GM10248 (cell line): ENCODE measurements around the gene ARHGAP15.

Experiments
- CTCF ChIA-PET: fragments of 300-600 bp; sonication (Branson Sonifier 250); formaldehyde crosslinking; extraction: SDS; loops from one replicate; lab custom pipeline; 2021; ENCODE audit warnings: antibody characterized with exemption; lab: Yijun Ruan, JAX
- POLR2A ChIA-PET: fragments of 350-650 bp; sonication (Branson Sonifier 250); formaldehyde crosslinking; extraction: SDS; loops from one replicate; lab custom pipeline; 2020; ENCODE audit warnings: antibody characterized with exemption; lab: Yijun Ruan, JAX
- DNase-seq: peaks from one replicate; pipeline ENCODE4 v3.0.0; 2012; ENCODE audit errors: extremely low spot score
- CTCF ChIP-seq: IDR thresholded peaks from 2 replicates; pipeline ENCODE4 v1.5.1; 2012; ENCODE audit warnings: mild to moderate bottlenecking, low read depth; ENCODE audit errors: extremely low read depth, missing control alignments, control extremely low read depth

ARHGAP15 gene

GRCh38 chr2:143334837-143335236 lies 205.6 kb downstream of the ARHGAP15 start:
- no peak for DNase-seq
- no peak for TF ChIP-seq CTCF
- ChIA-PET CTCF (interaction anchor here (1.3 kb wide), 1 partner anchor 13 kb away, joined by 3 read pairs; no protein-coding TSS in a partner anchor), POLR2A (no interaction called here)

GRCh38 chr2:143336719-143337210 lies 207.5 kb downstream of the ARHGAP15 start:
- ChIA-PET POLR2A (no interaction called here), CTCF (no interaction called here)
- no peak for TF ChIP-seq CTCF
- DNase-seq = no peak

- CTCF ChIA-PET = interaction anchor here (1.1 to 2.5 kb wide), 3 partner anchors 13 to 90 kb away, joined by 3 to 10 read pairs (median 3); no protein-coding TSS in a partner anchor
- DNase-seq = no peak
- POLR2A ChIA-PET = no interaction called here
- no peak for TF ChIP-seq CTCF
Measured at GRCh38 chr2:143341478-143341877, 212.3 kb downstream of the ARHGAP15 start.

GRCh38 chr2:143344780-143345179 lies 215.6 kb downstream of the ARHGAP15 start:
- DNase-seq = no peak
- no peak for TF ChIP-seq CTCF
- ChIA-PET POLR2A (no interaction called here), CTCF (no interaction called here)

GRCh38 chr2:143345887-143346787 lies 216.9 kb downstream of the ARHGAP15 start:
- no peak for DNase-seq
- ChIA-PET CTCF (no interaction called here), POLR2A (no interaction called here)
- TF ChIP-seq CTCF = no peak

- DNase-seq = no peak
- CTCF ChIA-PET = interaction anchor here (0.8 kb wide), 1 partner anchor 12 kb away, joined by 3 read pairs; no protein-coding TSS in a partner anchor
- no peak for TF ChIP-seq CTCF
- POLR2A ChIA-PET = no interaction called here
Measured at GRCh38 chr2:143347271-143347695, 218.1 kb downstream of the ARHGAP15 start.
